Measurements from ENCODE around the gene FGF14.

FGF14 gene

DNA sequence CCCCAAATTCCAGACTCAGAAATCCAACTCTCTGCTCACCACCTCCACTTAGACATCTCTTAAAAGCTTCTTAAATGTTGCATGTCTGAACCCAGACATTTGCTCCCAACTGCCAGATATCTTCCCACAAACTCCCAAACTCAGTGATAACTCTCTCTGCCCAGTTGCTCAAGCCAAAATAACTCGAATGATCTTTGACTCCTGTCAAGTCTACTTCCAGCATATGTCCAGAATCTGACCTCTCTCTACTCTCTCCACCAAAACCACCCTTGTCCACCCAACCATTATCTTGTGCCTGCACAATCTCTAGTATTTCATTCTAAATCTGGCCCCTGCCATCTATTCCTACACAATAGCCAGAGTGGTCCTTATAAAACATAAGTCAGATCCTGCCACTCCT lies 99.3 kb downstream of the FGF14 start:
- DNase-seq = no peak

DNA sequence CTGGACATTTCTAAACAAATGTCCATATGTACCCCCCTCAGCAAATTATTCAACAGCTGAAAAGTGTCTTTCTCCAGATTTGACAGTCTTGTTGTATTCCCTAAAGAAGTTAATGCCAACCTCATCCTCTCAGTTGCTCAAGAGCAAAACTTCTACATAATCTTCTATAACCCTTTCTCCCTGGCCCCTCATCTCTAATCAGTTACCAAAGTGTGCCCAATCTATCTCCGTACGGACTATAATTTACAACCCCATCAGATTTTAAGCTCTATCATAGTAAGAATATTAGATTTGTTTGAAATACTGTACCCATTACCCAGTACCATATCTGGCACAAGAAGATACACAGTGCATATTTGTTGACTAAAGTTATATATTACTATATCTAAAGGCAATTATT lies 101.5 kb downstream of the FGF14 start:
- DNase-seq = no peak

DNA sequence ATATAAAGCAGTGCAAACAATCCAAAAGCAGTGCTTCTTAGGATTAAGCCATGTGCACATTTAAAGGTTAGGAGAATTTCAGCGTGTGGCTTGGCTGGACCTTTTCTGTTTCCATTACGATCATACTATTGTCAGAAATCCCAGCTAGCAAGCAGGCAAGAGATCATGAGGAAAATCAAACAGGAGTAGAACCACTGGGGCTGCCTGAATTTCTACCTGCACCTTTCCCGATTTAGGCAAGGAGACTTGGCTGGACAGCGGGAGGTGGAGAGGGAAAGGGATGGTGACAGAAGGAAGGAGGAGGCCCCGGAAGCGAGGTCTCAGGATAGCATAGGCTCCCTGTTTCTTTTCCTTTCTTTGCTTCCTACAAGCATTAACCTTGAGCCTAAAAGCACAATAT lies 102.5 kb downstream of the FGF14 start:
- no peak for DNase-seq

DNA sequence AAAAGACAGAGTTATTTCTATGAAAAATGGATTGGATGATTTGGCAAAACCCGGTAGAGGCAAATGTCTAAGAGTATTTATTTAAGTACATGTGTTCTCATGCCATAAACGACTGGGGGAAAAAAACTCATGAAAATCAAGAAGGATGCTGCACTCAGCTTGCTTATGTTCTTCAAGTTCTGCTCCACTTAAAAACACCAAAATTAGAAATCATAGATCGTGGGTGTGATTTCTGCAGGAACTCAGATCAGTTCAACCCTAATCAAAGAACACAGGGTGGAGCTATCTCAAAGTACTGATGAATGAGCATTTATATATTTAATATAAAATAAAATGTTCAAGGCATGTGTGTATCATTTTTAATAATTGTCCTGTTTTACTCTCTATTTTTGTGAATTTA lies 103.8 kb downstream of the FGF14 start:
- no peak for DNase-seq

DNA sequence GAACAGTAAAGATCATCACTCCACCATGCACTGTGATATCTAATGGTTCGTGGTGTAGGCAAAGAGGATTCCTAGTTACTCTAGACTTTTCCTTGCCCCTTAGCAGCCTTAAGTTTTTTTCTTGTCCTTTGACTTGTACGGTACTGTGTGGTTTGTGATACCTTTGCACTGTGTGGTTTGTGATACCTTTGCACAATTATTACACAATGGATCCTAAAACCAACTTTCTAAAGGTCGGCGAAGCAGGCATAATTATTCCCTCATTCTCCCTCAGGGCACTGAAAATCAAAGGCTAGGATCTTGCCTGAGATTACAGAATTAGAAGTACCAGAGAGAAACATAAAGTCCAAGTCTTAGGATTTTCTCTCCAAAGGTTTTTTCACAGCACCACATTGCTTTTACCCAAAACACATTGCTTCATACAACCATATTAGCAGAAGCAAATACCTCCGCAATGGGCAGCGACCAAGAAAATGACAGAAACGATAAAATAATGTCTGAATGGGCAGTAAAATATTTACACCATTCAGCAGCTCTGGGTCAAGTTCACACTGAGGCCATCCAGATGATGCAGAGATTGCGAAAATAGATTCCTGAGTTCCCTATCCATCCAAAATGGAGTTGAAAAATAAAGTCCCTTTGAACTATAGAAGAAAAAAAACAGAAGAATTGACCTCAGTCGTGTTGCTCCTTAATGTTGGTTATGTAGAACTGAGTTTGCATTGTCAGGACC lies 106.4 kb downstream of the FGF14 start:
- DNase-seq = no peak

DNA sequence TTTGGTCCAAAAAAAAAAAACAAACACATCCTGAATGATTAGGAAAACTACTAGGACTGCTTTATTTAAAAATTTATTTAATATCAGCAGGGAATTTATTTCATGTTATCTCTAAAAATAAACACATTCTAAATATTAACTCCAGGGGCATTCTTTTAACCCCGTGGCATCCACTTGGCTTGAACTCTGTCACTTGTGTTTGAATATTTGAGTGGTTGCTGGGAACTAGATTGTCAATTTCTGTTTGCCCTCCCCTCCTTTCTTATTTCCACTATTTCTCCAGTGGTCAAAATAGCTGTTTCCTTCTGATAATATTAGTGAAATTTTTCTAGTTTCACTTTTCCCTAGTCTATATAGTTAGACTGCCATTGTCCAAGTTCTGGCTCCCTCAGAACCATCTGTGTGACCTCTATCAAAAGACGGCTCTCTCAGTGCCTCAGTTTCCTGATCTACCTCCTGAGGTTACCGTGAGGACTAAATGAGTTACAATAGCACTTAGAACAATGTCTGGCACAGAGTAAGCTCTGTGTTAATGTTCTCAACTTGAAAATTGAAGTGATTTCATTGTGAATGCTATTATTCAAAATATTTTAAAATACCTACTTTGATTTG lies 107.3 kb downstream of the FGF14 start:
- no peak for DNase-seq

DNA sequence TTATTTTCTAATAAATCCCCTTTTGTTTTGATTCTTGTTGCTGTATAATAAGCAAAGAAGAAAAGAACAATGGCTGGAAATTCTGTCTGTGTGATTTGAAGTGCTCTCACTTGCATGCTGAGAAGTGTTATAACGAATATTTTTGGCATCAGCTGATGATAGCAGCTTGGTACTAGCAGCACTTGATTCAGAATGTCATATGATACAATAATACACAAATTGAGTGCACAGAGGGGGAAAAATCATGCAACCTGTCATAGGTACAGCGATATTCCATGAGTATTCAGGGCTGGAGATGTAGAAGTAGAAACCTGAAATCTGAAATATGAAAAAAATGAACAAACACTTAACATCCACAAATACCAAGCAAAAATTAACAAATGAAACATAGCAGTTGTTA lies 108.1 kb downstream of the FGF14 start:
- no peak for DNase-seq

DNA sequence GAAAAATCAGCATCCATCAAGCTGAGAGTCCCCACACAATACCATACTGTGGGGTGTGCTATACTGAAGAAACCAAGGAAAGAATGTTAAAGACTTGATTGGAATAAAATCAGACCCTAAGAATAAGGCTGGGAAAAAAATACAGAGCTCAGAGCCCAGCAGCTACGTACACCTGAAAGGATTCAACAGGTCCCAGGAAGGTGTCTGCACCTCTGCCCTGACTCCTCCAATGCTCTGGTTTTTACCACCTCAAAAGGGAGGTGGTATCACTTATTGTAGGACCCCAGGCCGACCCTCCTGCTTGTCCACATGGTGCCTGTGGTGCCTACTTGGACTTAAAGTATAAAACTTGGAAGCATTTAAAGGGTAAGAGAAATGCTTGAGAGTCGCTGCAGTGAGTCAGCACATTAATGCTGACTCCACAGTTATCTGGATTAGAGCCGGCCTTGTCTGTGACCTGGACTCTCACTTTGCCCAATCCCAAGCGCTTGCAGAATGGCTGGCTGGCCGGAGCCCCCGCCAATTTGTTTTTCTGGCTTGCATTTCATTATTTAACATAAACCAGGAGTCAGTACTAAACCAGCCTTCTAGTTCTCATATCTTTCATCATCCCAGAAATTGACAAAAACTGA lies 110.1 kb downstream of the FGF14 start:
- no peak for DNase-seq

DNA sequence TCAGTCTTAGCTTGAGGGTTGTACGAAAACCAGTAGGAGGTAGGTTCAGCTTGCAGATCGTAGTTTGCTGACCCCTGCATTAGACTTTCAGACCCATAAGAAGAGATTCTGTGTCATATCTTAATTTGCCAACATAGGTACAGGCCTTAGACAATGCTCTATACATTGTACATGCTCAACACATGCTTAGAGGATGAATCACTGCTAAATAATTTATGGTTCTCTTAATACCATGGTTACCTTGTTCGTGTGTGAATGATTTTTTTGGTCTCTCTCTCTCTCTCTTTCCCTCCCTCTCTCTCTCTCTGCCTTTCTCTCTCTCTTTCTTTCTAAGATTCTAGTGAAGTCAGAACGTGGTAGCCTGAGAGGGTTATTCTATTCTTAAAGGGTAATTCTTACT lies 112.2 kb downstream of the FGF14 start:
- no peak for DNase-seq

DNA sequence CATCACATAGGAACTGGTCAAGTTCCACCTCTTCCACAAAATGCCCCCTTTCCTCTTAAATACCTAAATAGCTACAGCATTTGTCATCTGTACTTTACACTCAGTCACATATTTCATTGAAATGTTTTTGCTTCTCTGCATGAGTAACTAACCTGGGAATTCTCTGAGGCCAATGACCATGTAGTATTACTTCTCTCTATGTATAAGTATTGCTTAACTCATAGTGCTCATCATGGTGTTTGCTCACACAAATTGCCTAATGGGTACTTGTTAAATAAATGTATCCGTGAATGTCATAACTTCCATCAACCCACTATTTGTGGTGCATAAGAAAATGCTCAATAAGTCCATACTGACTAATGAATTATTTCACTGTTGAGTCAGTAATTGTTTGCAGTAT lies 115.5 kb downstream of the FGF14 start:
- no peak for DNase-seq

DNA sequence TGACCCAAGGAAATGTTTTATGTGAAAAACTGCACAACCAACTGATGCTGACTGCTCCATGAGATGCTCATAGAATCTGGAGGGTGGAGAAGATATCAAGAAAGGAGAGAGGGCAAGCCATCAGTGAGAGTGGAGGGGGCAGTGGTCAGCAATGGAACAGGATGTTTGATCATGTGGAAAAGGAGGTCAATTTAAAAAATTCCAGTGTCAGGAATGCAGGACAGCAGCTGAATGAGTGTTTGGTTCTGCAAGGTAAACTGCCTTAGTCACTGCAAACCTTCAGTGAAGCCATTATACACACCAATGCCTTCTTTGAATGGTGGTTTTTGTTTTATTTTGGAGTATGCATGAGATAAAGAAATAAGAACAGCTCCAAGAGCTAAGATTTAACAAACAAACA lies 121.5 kb downstream of the FGF14 start:
- DNase-seq = no peak

DNA sequence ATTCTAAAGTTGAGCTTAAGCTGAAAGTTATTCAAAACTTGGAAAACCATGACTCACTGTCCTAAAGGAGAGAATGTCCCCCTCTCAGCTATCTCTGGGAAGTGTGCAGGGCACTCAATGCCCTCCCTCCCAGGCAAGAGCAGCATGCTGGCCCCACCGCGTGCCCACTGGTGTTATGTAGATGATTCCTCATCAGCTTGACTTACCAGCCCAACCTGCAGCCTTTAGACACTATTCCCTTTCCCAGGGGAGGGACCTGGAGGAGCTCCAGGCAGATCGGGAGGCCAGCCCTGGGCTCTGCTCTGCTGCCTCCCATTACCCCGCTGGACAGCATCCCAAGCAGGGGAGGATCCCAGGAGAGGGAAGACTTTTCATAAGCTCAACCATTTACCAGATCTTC lies 124.6 kb downstream of the FGF14 start:
- DNase-seq = no peak

DNA sequence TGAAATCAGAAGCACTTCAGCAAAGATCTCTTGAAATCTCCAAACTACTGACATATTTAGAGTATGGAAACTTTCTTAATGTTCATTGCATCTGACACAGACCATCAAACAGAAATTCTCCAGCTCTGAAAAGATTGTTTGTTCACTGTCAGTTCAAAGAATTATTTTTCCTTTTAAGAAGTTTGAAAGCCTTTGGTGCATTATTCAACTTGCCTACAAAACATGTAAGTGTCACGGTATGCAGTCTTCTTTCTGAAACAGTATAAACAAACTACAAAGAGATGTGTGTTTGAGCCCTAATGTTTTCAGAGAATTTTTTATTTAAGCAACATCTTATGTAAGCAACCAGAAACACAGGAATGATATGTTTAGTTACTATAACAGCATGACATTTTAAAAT lies 125.4 kb downstream of the FGF14 start:
- DNase-seq = no peak

DNA sequence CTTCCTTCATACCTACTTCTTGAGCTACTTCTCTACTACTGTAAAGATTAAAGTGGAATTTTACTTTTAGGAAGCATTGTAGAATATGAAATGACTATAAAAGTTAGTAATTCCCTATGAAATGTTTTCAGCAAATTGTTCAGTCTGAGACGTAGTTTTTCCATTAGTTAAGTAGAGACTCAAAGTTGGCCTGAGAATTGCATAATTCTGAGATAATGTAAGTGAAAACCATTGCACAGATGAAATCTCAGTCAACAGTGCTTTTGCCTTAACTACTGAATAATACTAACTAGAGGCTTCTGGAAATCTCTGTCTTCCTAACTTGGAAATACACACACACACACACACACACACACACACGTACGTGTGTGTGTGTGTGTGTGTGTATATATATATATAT lies 125.9 kb downstream of the FGF14 start:
- no peak for DNase-seq

DNA sequence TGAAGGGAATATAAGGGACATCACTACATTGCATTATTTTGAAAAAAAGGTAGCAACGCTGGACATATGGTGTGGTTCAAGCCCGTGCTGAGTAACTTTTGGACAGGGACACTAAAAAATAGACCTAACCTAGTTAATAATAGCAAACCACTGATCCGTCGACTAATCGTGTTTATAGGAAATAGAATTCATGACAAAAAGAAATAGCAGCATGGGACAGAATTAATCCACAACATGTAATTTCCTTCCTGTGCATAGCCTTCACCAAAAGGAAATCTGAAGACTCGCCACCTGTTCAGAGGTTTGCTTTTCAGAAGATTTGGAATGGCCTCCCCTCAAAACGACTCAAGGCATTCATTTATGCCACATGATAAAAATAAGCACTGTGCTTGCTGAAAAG lies 128.7 kb downstream of the FGF14 start:
- DNase-seq = no peak

DNA sequence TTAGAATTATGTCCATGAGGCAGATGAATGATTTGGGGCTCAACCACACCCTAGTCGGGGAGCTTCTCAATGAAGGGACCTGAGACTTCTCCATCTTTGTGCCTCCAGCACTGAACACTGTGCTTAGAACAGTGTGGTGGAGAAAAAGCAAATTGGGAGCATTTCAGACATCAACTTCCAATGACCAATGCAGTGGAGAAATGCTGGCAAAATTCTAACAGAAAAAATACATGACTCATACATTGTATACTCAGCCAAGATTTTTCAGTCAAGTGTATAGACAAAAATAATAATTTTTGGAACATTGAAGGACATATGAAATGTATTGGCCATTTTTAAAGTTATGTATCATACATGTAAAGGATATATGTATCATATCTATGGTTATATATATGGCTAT lies 134.7 kb downstream of the FGF14 start:
- DNase-seq = no peak

DNA sequence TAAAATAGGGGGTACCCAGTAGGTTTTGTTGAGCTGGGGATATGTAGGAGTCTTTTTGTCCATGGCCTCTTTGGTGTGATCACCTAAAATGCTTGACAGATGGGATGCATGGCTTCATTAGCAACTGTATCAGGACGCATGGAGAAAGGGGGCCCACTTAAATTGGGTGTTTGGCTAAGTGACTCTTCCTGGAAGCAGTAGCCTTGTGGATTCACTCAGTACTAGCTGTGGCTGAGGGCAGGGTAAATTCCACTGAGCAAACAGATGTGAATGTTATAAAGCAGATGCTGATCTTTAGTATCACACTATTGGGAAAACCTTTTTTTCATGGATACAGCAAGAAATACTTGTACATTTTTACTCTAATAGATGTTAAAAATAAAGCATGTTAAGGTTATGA lies 140.0 kb downstream of the FGF14 start:
- DNase-seq = no peak

DNA sequence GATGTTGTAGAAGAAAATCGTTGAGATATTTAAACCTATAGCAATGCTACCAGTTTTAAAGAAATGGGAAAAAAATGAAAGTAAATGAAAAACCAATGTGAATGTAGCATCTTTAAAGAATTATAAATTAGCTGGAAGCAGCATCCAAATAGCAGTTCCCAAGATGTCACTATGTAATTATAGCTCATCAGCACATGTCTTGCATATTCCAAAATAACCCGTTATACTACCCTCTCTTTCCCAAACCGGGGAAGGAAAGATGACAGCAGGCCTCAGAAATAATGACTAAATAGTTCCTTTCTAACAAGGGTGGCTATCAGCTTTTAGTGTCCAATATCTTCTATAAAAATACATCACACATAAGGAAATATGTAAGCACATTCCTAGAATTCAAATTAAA lies 140.5 kb downstream of the FGF14 start:
- no peak for DNase-seq

DNA sequence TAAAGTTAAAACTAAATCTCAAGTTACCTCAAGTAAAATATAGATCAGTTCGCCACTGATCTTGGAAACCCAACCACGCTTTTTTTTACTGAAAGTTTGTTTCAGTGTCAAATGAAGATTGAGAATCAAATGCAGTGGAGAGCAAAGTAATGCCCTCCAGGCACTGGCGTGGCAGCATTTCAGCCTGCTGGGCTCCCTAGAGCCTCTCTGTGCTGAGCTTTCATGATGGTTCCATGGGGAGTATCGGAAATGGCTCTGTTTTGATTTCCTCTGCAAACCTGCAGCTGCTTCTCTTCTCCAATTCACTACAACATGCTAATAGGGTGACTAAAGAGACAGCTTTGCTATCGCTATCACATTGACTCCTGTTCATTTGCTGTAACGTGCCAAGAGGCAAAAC lies 141.6 kb downstream of the FGF14 start:
- DNase-seq = no peak

DNA sequence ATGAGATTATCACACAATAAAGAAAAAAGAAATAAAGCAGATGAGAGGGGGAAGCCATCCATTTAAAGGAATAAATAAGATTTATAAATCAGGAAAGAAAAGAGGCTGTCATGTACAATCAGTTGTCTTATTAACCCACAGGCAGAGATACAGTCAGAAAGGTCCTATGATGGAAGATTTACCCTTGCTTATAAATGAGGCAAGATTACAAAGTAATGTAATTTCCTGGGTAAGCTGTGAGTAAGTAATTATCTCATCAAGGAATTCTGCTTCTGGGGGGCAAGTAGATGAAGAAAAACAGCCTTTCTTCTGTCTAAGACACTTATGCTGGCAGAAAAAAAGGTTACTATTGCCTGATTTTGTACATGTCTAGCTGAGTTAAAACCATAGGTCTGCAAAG lies 146.4 kb downstream of the FGF14 start:
- no peak for DNase-seq

DNA sequence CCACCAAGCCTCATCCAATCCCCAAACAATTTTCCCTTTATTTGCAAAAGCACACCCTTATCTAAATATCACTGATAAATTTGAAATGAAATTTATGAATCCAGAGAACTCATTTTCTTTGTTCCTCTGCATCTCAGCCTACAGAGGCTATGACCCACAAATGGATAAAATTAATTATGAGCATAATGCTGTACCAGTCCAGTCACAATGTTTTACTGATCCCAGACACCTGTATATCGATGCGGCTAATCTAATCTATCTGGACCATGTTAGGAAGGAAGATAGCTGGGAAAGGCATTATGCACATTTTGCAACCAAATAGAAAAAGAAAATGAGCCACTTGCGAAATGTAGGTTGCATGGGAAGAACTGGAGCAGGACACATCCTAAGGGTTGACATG lies 150.0 kb downstream of the FGF14 start:
- DNase-seq = no peak

DNA sequence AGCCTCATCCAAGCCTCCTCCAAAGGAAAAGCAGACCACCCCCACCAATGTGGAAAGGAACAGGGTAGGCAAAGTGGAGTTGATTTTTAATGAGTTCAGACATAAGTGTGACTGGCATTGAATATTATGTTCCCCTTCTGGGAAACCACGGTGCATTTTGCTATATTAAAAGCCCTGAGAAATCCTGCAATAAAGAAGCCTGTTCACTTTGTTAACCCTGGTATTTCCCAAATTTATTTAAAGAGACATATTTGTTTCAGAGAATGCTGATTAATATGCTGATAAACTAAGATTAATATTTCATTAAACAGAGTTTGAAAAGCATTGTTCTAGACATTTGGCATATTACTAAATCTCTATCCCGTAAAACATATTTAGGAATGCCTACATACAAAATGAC lies 151.4 kb downstream of the FGF14 start:
- DNase-seq = no peak

DNA sequence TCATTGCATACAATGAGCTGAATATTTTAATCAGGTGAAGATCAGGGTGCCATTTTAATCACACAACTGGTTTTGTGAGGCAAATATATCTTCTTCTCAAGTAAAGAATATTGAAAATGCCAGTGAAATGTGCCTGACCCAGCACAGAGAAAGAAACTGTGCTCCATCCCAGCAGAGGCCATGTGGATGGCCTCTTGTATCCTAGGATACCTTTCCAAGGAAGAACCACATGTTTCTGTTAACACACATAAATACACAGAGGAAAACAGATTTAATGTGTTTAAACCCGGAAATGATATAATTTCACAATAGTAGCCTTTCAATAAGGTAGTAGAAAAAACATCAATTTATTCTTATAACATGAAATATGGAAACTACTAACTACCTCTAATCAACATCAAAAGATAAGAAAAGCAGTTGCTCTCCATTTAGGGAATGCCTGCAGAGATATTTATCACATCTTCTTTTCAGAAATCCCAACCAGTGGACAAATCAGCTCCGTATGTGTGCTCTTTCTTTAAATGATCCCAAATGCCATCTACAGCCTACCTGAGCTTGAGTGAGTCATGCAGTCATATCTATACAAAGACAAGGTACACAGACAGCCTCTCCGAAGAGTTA lies 157.1 kb downstream of the FGF14 start:
- no peak for DNase-seq

DNA sequence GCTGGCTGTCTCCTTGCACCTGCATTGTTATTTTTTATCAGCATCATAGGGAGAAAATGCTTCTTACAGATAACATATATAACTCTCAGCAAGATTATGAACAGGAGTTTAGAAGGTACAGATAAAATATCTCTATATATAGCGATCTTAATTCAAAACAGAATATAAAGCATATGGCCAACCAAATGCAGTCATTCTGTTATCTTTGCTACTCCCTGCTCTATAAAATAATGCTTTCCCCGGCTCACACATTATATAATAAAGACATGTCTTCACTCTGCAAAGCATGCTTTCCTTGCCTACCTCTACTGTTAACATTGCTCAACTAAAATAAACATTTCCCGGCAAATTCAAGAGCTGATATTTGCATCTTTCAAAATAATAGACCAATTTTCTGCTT lies 161.7 kb downstream of the FGF14 start:
- DNase-seq = no peak
